GM12873 (cell line): Measurements from ENCODE around the gene DNAAF2.

Source experiments
- TF ChIP-seq, protein P1 (sequence below): IDR thresholded peaks from 2 replicates; pipeline ENCODE4 v1.5.1; 2012; ENCODE audit warnings: low read depth, mild to moderate bottlenecking, moderate library complexity, low read length, control low read depth; ENCODE audit not compliant: insufficient read depth; ENCODE audit errors: missing control alignments

Gene DNAAF2

GRCh38 chr14:49623941-49624839 lies 10.9 kb downstream of the DNAAF2 start:
- TF ChIP-seq, protein P1, sequence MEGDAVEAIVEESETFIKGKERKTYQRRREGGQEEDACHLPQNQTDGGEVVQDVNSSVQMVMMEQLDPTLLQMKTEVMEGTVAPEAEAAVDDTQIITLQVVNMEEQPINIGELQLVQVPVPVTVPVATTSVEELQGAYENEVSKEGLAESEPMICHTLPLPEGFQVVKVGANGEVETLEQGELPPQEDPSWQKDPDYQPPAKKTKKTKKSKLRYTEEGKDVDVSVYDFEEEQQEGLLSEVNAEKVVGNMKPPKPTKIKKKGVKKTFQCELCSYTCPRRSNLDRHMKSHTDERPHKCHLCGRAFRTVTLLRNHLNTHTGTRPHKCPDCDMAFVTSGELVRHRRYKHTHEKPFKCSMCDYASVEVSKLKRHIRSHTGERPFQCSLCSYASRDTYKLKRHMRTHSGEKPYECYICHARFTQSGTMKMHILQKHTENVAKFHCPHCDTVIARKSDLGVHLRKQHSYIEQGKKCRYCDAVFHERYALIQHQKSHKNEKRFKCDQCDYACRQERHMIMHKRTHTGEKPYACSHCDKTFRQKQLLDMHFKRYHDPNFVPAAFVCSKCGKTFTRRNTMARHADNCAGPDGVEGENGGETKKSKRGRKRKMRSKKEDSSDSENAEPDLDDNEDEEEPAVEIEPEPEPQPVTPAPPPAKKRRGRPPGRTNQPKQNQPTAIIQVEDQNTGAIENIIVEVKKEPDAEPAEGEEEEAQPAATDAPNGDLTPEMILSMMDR, result no peak

DNA sequence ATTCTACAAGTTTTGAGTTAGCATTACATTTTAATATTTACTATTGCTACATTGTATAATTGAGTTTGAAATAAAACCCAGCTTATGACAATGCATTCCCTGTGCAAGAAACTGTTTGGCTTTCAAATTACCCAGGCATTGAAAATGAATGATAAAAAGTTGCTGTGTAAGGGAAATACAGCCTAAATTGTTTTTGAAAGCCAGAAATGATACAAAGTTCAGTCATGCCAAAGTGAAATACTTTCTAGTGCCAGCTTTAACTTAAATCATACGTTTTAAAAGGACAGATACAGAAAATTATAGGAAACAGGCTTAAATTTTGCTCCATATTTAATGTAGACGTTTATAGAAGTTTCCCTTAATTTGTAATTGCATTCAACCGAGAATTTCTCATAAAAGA lies 11.7 kb downstream of the DNAAF2 start:
- TF ChIP-seq, protein P1, result no peak

GRCh38 chr14:49622022-49622607 lies 12.9 kb downstream of the DNAAF2 start:
- TF ChIP-seq, protein P1, result no peak

DNA sequence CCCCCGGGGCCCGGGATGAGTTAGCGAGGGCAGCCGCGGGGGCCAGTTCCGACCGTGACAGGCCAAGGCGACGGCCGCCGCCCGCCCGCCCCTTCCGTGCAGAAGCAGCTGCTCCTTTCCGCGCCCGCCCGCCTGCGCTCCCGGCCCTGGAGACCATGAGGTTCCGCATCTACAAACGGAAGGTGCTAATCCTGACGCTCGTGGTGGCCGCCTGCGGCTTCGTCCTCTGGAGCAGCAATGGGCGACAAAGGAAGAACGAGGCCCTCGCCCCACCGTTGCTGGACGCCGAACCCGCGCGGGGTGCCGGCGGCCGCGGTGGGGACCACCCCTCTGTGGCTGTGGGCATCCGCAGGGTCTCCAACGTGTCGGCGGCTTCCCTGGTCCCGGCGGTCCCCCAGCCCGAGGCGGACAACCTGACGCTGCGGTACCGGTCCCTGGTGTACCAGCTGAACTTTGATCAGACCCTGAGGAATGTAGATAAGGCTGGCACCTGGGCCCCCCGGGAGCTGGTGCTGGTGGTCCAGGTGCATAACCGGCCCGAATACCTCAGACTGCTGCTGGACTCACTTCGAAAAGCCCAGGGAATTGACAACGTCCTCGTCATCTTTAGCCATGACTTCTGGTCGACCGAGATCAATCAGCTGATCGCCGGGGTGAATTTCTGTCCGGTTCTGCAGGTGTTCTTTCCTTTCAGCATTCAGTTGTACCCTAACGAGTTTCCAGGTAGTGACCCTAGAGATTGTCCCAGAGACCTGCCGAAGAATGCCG lies 13.7 kb downstream of the DNAAF2 start:
- TF ChIP-seq, protein P1, result no peak

DNA sequence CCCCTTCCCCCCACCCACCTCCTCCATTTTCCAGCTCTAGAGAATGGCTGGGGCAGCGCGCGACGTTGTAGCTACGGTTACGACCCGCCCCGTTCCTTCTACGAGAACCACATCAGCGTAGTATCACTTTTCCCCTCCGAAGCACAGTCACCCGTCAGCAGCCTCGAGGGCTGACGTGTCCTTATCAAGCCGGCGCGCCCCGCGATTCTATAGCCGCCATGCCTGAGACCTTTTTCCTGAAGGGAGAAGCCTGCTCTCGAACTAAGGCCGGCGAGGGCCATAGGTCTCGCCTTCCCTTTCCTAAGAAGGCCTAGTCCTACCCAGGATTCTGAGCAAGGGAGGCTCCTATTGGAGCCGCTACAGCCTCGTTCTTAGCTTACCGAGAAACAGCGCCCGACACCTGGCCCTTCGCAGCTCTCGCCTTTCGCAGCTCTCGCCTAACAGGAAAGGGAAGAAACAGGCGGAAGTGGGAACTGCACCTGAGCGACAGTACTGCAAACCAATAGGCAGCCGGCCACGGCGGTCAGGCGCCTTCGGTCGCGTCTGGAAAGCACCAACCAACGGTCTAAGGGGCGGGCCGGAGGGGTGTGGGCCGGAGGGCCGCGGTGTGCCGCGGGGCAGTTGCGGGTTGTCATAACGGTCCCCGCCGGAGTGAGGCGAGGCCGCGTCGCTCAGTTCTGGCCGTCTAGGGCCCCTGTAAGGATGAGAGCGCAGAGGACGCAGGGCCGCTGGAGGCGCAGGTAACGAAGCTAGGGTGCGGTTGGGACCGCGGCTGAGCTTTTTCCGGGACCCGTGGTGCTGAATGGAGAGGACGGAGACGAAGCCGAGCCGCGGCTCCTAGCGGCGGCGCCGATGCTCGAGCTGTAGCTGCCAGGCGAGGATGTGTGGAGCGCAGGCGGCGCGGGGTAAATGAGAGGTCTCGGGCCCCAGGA lies 14.6 kb downstream of the DNAAF2 start, which contains the start of the genes MGAT2 and RPL36AL:
Gene MGAT2 (plus strand): TSS at position 618 of the 932 bp plus-strand sequence. CDS start 470 bp downstream, outside the sequence.
Gene RPL36AL (minus strand): TSS at position 445 of the 932 bp plus-strand sequence. CDS start 1,522 bp downstream, outside the sequence.
- TF ChIP-seq, protein P1, result peak; percentile 42

DNA sequence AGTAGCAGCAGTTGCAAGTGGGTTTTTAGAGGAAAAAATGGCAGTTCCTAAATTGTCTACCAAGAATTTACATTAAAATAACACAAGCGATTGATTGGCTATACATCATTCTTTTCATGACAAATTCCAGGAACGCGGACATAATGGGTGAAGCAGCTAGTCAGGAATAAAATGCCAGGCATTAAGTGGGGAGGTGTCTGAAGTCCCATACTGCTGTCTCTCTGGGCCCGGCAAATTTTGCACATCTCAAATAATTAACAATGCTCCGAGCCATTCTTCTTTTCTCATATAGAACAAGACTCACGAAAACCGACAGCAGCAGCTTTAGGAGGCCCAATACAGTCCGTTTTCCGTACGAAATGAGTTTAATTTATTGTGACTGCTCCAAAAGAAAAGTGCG lies 15.3 kb downstream of the DNAAF2 start:
- TF ChIP-seq, protein P1, result no peak
